DOHH2 (cell line): ENCODE measurements around the gene CDKL2.

Experiments used
- EZH2phosphoT487 ChIP-seq: fragments of 200-600 bp; sonication (generic); IDR thresholded peaks from 2 replicates; pipeline ENCODE4 v1.6.1; 2017; ENCODE audit warnings: borderline replicate concordance, mild to moderate bottlenecking, antibody characterized with exemption, low read length, moderate library complexity, mixed read lengths
- TF ChIP-seq, protein P1 (sequence below): fragments of 200-600 bp; sonication (generic); IDR thresholded peaks from one replicate; pipeline ENCODE4 v1.5.1; 2014; ENCODE audit warnings: antibody characterized with exemption, mild to moderate bottlenecking, low read depth, low read length; ENCODE audit not compliant: poor library complexity, severe bottlenecking

DNA sequence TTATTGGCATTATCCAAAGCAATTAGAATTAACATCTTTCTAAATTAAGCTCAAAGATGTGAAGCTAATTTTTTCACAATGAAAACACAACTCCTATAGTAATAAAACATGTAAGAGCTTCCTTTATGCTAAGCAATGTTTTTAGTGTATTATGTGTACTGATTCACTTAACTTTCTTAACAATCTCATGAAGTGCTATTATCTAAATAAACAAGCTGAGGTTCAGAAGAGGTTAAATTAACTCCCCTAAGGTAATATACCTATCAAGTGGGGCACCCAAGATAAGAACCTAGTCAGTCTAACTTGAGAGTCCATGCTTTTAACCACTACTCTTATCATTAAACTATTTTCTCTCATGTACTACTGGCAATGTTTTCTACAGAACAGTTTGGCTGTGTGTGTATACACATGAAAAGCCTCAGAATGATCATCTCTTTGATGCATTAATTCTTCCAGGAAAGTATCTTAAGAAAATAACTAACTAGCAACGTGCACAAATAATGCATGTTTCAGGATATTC is 29.2 kb upstream of the CDKL2 start:
- TF ChIP-seq, protein P1, sequence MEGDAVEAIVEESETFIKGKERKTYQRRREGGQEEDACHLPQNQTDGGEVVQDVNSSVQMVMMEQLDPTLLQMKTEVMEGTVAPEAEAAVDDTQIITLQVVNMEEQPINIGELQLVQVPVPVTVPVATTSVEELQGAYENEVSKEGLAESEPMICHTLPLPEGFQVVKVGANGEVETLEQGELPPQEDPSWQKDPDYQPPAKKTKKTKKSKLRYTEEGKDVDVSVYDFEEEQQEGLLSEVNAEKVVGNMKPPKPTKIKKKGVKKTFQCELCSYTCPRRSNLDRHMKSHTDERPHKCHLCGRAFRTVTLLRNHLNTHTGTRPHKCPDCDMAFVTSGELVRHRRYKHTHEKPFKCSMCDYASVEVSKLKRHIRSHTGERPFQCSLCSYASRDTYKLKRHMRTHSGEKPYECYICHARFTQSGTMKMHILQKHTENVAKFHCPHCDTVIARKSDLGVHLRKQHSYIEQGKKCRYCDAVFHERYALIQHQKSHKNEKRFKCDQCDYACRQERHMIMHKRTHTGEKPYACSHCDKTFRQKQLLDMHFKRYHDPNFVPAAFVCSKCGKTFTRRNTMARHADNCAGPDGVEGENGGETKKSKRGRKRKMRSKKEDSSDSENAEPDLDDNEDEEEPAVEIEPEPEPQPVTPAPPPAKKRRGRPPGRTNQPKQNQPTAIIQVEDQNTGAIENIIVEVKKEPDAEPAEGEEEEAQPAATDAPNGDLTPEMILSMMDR, result no peak
- TF ChIP-seq EZH2phosphoT487, result no peak
